OCI-LY7 (cell line): Measurements from ENCODE around the gene EEF1E1. TPM values are rescaled to one million over a fixed set of nuclear protein-coding genes. Genes with fewer than 3 reads are reported as not detected.

Experiments used
- BruUV-seq: library from RNA; stranded (reverse); fragments of 400-500 nt; replicated peaks from 2 replicates; lab custom pipeline; 2021; lab: Mats Ljungman, UMichigan
- CTCF ChIA-PET: fragments of 300-600 bp; sonication (Branson Sonifier 250); formaldehyde crosslinking; loops from one replicate; lab custom pipeline; 2022; ENCODE audit warnings: antibody characterized with exemption; ENCODE audit not compliant: unreplicated experiment; lab: Charles Lee
- POLR2A ChIA-PET: fragments of 300-600 bp; sonication (Branson Sonifier 250); formaldehyde crosslinking; loops from one replicate; lab custom pipeline; 2022; ENCODE audit warnings: antibody characterized with exemption; lab: Charles Lee
- DNase-seq: peaks from one replicate; pipeline ENCODE4 v3.0.0-alpha.2; 2015; ENCODE audit warnings: low spot score
- H2AFZ ChIP-seq: fragments of 200-600 bp; sonication (generic), shearing (Covaris generic); 2 replicates; pipeline ENCODE4 v1.6.1; 2014; ENCODE audit warnings: mild to moderate bottlenecking, antibody characterized with exemption, low read length, moderate library complexity
- H3K27ac ChIP-seq: fragments of 200-600 bp; sonication (generic); 2 replicates; pipeline ENCODE4 v1.5.1; 2014; ENCODE audit warnings: mixed run types, low read depth, mild to moderate bottlenecking, moderate library complexity, low read length, inconsistent platforms; ENCODE audit not compliant: poor library complexity, severe bottlenecking
- H3K36me3 ChIP-seq: fragments of 200-600 bp; sonication (generic); 2 replicates; pipeline ENCODE4 v1.6.1; 2014; ENCODE audit warnings: mild to moderate bottlenecking, antibody characterized with exemption, low read length, moderate library complexity, mixed read lengths; ENCODE audit not compliant: insufficient read depth
- H3K4me1 ChIP-seq: fragments of 200-600 bp; sonication (generic); 2 replicates; pipeline ENCODE4 v1.5.1; 2014; ENCODE audit warnings: mild to moderate bottlenecking, low read length; ENCODE audit not compliant: insufficient read depth, poor library complexity, severe bottlenecking
- H3K4me2 ChIP-seq: fragments of 200-600 bp; sonication (generic); 2 replicates; pipeline ENCODE4 v1.6.1; 2014; ENCODE audit warnings: mild to moderate bottlenecking, low read length
- H3K4me3 ChIP-seq: fragments of 200-600 bp; sonication (generic); 2 replicates; pipeline ENCODE4 v1.5.1; 2014; ENCODE audit warnings: mild to moderate bottlenecking, low read depth, low read length; ENCODE audit not compliant: poor library complexity, severe bottlenecking
- H3K79me2 ChIP-seq: fragments of 200-600 bp; sonication (generic); 2 replicates; pipeline ENCODE4 v1.6.1; 2016; ENCODE audit warnings: low read depth, mild to moderate bottlenecking, low read length, moderate library complexity, mixed read lengths; ENCODE audit not compliant: insufficient read depth
- H3K9me2 ChIP-seq: fragments of 200-600 bp; sonication (generic); 2 replicates; pipeline ENCODE4 v1.6.1; 2016; ENCODE audit warnings: mild to moderate bottlenecking, low read length, mixed read lengths; ENCODE audit not compliant: insufficient read depth
- H3K9me3 ChIP-seq: fragments of 200-600 bp; sonication (generic); 2 replicates; pipeline ENCODE4 v1.6.1; 2014; ENCODE audit warnings: mild to moderate bottlenecking, mixed run types, low read length, mixed read lengths
- H4K20me1 ChIP-seq: fragments of 200-600 bp; sonication (generic); 2 replicates; pipeline ENCODE4 v1.6.1; 2014; ENCODE audit warnings: mild to moderate bottlenecking, antibody characterized with exemption, low read length, moderate library complexity, mixed read lengths; ENCODE audit not compliant: insufficient read depth
- EZH2phosphoT487 ChIP-seq: fragments of 200-600 bp; sonication (generic); IDR thresholded peaks from 2 replicates; pipeline ENCODE4 v1.6.1; 2018; ENCODE audit warnings: low read depth, borderline replicate concordance, mild to moderate bottlenecking, mixed run types, antibody characterized with exemption, low read length, moderate library complexity, mixed read lengths
- intact Hi-C: fragments of 100-400 bp; cut with micrococcal nuclease; formaldehyde crosslinking; loops from one replicate; pipeline ENCODE4 v1.10.0; 2022; ENCODE audit not compliant: unreplicated experiment
- total RNA-seq, 2 experiments: library from RNA; depleted of rRNA in 1 of 2; stranded (reverse); fragments of >200 nt in 1 of 2; shearing (Covaris generic) in 1 of 2; gene quantifications; 2 replicates each; pipeline ENCODE4 v1.2.3, GENCODE V29; 2014 to 2022
- TF ChIP-seq, protein P1 (sequence below): fragments of 200-600 bp; sonication (generic); conservative IDR thresholded peaks from 2 replicates; pipeline ENCODE4 v1.5.1; 2014; ENCODE audit warnings: mild to moderate bottlenecking, antibody characterized with exemption, low read length, moderate library complexity, mixed read lengths

EEF1E1 gene
- total RNA-seq, 2 experiments from 2014 or later: 68.0 to 70.9 TPM

DNA sequence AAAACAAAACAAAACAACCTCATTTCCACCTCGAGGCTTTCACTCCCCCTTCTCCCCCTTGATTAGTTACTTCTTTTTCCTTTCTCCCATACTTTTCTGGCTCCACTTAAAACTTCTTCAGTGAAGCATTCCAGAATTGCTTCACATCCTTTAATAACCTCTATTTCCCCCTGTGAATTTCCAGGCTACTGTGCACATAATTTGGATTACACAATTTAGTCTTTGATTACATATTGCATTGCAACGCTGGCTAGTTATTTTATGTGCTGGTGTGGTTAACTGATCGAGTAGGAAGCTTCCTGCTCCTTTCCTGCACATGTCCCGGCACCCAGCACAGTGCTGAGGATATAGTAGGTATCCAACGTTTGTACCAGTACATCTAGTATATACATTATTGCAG is 28.1 kb upstream of the EEF1E1 start:
- no peak for DNase-seq
- H3K4me2 ChIP-seq: no peak overlapping the region

GRCh38 chr6:8123236-8123635 is 20.9 kb upstream of the EEF1E1 start:
- Histone ChIP-seq H3K36me3 (no peaks in the 10 kb centered on the region), H3K79me2 (no peaks in the 10 kb centered on the region), H3K9me3 (no peaks in the 10 kb centered on the region), H3K4me1 (no peaks in the 10 kb centered on the region), H3K4me3 (no peak overlapping the region), H4K20me1 (no peaks in the 10 kb centered on the region), H2AFZ (no peak overlapping the region), H3K9me2 (no peaks in the 10 kb centered on the region), H3K27ac (no peak overlapping the region), H3K4me2 (no peak overlapping the region)
- ChIA-PET POLR2A (no interaction called here), CTCF (no interaction called here)
- DNase-seq: no peak
- TF ChIP-seq, protein P1, sequence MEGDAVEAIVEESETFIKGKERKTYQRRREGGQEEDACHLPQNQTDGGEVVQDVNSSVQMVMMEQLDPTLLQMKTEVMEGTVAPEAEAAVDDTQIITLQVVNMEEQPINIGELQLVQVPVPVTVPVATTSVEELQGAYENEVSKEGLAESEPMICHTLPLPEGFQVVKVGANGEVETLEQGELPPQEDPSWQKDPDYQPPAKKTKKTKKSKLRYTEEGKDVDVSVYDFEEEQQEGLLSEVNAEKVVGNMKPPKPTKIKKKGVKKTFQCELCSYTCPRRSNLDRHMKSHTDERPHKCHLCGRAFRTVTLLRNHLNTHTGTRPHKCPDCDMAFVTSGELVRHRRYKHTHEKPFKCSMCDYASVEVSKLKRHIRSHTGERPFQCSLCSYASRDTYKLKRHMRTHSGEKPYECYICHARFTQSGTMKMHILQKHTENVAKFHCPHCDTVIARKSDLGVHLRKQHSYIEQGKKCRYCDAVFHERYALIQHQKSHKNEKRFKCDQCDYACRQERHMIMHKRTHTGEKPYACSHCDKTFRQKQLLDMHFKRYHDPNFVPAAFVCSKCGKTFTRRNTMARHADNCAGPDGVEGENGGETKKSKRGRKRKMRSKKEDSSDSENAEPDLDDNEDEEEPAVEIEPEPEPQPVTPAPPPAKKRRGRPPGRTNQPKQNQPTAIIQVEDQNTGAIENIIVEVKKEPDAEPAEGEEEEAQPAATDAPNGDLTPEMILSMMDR: no peak
- no peak for TF ChIP-seq EZH2phosphoT487
- intact Hi-C loops: no loop called here
- BruUV-seq: no TSS peak

More for the DNA sequence above, 28.1 kb upstream of the EEF1E1 start:
- POLR2A ChIA-PET: interaction anchor here (1.5 kb wide), 1 partner anchor 14 kb away, joined by 4 read pairs; no protein-coding TSS in a partner anchor
- H3K9me2 ChIP-seq: no peaks in the 10 kb centered on the region
- no peak overlapping the region for H3K27ac ChIP-seq
- intact Hi-C loops: no loop called here
- no peak overlapping the region for H2AFZ ChIP-seq
- TF ChIP-seq, protein P1: no peak
- TF ChIP-seq EZH2phosphoT487: no peak
- no peaks in the 10 kb centered on the region for H3K79me2 ChIP-seq
- no TSS peak for BruUV-seq
- CTCF ChIA-PET: interaction anchor here (1.5 kb wide), 1 partner anchor 89 kb away, joined by 8 read pairs; no protein-coding TSS in a partner anchor
- H3K4me3 ChIP-seq: no peak overlapping the region
- no peaks in the 10 kb centered on the region for H3K4me1 ChIP-seq
- no peaks in the 10 kb centered on the region for H4K20me1 ChIP-seq
- no peaks in the 10 kb centered on the region for H3K36me3 ChIP-seq
- no peaks in the 10 kb centered on the region for H3K9me3 ChIP-seq

- Histone ChIP-seq H3K4me1 (no peaks in the 10 kb centered on the region), H4K20me1 (no peaks in the 10 kb centered on the region), H3K4me3 (no peak overlapping the region), H3K9me3 (no peaks in the 10 kb centered on the region), H2AFZ (no peak overlapping the region), H3K36me3 (no peaks in the 10 kb centered on the region), H3K4me2 (no peak overlapping the region), H3K27ac (no peak overlapping the region), H3K79me2 (no peaks in the 10 kb centered on the region), H3K9me2 (no peaks in the 10 kb centered on the region)
- ChIA-PET POLR2A (no interaction called here), CTCF (no interaction called here)
- intact Hi-C loops: no loop called here
- no peak for DNase-seq
- no TSS peak for BruUV-seq
- no peak for TF ChIP-seq EZH2phosphoT487
- TF ChIP-seq, protein P1: no peak
These were observed 12.6 kb upstream of the EEF1E1 start for GRCh38 chr6:8114956-8115355.
